PC-3 (cell line): ENCODE measurements around the gene ZMAT1.

Experiments
- EZH2phosphoT487 ChIP-seq: fragments of 300-600 bp; sonication (generic); IDR thresholded peaks from 2 replicates; pipeline ENCODE4 v1.6.1; 2018; ENCODE audit warnings: mild to moderate bottlenecking, antibody characterized with exemption, low read length, borderline replicate concordance
- TF ChIP-seq, protein P1 (sequence below): fragments of 300-600 bp; sonication (generic); conservative IDR thresholded peaks from 2 replicates; pipeline ENCODE4 v1.5.1; 2017; ENCODE audit warnings: antibody characterized with exemption, low read depth, mild to moderate bottlenecking, low read length

GRCh38 chrX:101906136-101906796, 25.6 kb downstream of the ZMAT1 start:
- TF ChIP-seq, protein P1, sequence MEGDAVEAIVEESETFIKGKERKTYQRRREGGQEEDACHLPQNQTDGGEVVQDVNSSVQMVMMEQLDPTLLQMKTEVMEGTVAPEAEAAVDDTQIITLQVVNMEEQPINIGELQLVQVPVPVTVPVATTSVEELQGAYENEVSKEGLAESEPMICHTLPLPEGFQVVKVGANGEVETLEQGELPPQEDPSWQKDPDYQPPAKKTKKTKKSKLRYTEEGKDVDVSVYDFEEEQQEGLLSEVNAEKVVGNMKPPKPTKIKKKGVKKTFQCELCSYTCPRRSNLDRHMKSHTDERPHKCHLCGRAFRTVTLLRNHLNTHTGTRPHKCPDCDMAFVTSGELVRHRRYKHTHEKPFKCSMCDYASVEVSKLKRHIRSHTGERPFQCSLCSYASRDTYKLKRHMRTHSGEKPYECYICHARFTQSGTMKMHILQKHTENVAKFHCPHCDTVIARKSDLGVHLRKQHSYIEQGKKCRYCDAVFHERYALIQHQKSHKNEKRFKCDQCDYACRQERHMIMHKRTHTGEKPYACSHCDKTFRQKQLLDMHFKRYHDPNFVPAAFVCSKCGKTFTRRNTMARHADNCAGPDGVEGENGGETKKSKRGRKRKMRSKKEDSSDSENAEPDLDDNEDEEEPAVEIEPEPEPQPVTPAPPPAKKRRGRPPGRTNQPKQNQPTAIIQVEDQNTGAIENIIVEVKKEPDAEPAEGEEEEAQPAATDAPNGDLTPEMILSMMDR, result no peak
- no peak for TF ChIP-seq EZH2phosphoT487
